Measurements from ENCODE around the gene ABCD3. TPM values are rescaled to one million over a fixed set of nuclear protein-coding genes. Genes with fewer than 3 reads are reported as not detected.
"Not testable (repeated sequence)": the region's sequence is repeated elsewhere in the genome, so short reads cannot be mapped to it uniquely, and the experiment has no call there.

Gene ABCD3
- total RNA-seq, 4 donors from 2014 or later: 37.9 to 90.2 (median 51.9) TPM

DNA sequence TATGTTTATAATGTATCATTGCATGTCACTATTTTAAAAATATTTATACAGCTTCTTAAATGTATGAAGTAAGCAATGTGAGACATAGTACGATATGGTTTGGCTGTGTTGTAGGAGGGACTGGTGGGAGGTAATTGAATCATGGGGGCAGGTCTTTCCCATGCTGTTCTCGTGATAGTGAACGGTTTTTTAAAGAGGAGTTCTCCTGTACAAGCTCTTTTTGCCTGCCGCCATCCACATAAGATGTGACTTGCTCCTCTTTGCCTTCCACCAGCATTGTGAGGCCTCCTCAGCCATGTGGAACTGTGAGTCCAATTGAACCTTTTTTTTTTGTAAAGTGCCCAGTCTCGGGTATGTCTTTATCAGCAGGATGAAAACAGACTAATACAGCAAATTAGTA lies 10.3 kb downstream of the ABCD3 start:
- Histone ChIP-seq H3K4me3 (no peak overlapping the region), H3K4me1 (peaks cover 0 to 26% (median 13%) of the 10 kb centered on the region in 4 donors), H3K27me3 (no peaks in the 10 kb centered on the region), H3K27ac (no peak overlapping the region), H3K36me3 (no peaks in the 10 kb centered on the region), H3K9me3 (no peaks in the 10 kb centered on the region)
- no peak for DNase-seq (ENCODE audit: low spot score in 2 of 2)
- TF ChIP-seq, protein P1, sequence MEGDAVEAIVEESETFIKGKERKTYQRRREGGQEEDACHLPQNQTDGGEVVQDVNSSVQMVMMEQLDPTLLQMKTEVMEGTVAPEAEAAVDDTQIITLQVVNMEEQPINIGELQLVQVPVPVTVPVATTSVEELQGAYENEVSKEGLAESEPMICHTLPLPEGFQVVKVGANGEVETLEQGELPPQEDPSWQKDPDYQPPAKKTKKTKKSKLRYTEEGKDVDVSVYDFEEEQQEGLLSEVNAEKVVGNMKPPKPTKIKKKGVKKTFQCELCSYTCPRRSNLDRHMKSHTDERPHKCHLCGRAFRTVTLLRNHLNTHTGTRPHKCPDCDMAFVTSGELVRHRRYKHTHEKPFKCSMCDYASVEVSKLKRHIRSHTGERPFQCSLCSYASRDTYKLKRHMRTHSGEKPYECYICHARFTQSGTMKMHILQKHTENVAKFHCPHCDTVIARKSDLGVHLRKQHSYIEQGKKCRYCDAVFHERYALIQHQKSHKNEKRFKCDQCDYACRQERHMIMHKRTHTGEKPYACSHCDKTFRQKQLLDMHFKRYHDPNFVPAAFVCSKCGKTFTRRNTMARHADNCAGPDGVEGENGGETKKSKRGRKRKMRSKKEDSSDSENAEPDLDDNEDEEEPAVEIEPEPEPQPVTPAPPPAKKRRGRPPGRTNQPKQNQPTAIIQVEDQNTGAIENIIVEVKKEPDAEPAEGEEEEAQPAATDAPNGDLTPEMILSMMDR (IDR thresholded peaks at IDR 0.05): no peak
- no peak for TF ChIP-seq EP300 (IDR thresholded peaks at IDR 0.05)
- TF ChIP-seq POLR2A (IDR thresholded peaks at IDR 0.05): no peak
- 85 to 86% methylated on average over 5 of the region's 5 CpGs for WGBS, 2 donors

DNA sequence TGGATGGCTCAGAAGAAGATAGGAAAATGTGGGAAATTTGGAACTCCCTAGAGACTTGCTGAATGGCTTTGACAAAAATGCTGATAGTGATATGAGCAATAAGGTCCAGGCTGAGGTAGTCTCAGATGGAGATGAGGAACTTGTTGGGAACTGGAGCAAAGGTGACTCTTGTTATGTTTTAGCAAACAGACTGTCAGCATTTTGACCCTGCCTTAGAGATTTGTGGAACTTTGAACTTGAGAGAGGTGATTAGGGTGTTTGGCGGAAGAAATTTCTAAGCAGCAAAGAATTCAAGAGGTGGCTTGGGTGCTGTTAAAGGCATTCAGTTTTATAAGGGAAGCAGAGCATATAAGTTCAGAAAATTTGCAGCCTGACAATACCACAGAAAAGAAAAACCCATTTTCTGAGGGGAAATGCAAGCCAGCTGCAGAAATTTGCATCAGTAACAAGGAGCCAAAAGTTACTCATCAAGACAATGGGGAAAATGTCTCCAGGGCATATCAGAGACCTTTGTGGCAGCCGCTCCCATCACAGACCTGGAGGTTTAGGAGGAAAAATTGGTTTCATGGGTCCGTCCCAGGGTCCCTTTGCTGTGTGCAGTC lies 10.8 kb downstream of the ABCD3 start:
- not testable (repeated sequence) for H3K9me3 ChIP-seq; H3K27ac ChIP-seq; H3K4me3 ChIP-seq; H3K36me3 ChIP-seq; DNase-seq (ENCODE audit: low spot score in 2 of 2); H3K27me3 ChIP-seq
- WGBS, 2 donors: 97 to 100% methylated on average over 3 of the region's 3 CpGs
- peaks cover 0 to 22% (median 12%) of the 10 kb centered on the region in 4 donors for H3K4me1 ChIP-seq

DNA sequence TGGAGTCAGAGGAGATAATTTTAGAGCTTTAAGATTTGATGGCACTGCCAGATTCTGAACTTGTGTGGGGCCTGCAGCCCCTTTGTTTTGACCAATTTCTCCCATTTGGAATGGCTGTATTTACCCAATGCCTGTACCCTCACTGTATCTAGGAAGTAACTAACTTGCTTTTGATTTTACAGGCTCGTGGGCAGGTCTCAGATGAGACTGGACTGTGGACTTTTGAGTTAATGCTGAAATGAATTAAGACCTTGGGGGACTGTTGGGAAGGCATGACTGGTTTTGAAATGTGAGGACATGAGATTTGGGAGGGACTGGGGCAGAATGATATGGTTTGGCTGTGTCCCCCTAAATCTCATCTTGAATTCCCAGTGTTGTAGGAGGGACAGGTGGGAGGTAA lies 11.9 kb downstream of the ABCD3 start:
- H3K27me3 ChIP-seq; H3K27ac ChIP-seq; H3K36me3 ChIP-seq; H3K4me3 ChIP-seq; H3K9me3 ChIP-seq; DNase-seq (ENCODE audit: low spot score in 2 of 2): not testable (repeated sequence)
- peaks cover 0 to 21% (median 7%) of the 10 kb centered on the region in 4 donors for H3K4me1 ChIP-seq
- WGBS, 2 donors: 83% methylated on average over 1 of the region's 1 CpG

DNA sequence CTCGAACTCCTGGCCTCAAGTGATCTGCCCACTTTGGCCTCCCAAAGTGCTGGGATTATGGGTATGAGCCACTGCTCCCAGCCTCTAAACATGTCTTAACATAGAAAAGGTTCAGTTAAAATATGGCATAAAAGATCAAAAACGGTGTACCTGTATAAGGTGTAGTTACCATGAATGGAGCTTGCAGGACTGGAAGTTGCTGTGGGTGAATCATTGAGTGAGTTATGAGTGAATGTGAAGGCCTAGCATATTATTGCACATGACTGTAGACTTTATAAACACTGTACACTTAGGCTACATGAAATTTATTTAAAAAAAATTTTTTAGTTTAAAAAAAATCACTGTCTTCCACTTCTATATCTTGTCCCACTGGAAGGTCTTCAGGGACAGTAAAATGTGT lies 15.7 kb downstream of the ABCD3 start:
- no peak for TF ChIP-seq EP300 (IDR thresholded peaks at IDR 0.05)
- TF ChIP-seq, protein P1 (IDR thresholded peaks at IDR 0.05): no peak
- TF ChIP-seq POLR2A (IDR thresholded peaks at IDR 0.05): no peak
- WGBS, 2 donors: 97 to 99% methylated on average over 2 of the region's 2 CpGs

DNA sequence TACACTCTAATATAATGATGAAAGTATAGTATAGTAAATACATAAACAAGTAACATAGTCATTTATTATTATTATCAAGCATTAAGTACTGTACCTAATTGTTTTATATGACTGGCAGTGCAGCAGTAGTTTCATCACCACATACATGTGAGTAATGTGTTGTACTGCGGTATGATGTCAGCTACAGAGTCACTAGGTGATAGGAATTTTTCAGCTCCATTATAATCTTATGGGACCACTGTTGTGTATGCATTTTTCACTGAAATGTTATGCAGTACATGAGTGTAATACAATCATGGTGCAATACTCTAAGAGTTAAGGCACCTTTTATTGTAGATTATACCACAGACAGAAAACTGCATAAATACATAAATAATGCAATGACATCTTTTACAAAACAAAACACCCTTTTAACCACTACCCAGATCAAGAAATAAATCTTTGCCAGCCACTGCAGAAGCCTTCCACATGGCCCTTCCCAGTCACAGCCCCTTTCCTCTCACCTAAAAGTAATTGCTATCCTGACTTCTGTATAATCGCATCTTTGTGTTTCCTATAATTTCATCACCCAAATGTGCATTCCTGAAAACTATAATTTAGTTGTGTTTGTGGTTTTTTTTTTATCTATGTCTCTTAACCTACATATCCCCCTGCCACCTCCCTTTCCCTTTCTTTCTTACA lies 16.3 kb downstream of the ABCD3 start:
- H3K4me1 ChIP-seq: peaks cover 0 to 20% (median 0%) of the 10 kb centered on the region in 4 donors
- H3K27me3 ChIP-seq: no peaks in the 10 kb centered on the region
- 89 to 93% methylated on average over 2 of the region's 2 CpGs for WGBS, 2 donors
- H3K27ac ChIP-seq: no peak overlapping the region
- TF ChIP-seq, protein P1 (IDR thresholded peaks at IDR 0.05): no peak
- no peak for TF ChIP-seq EP300 (IDR thresholded peaks at IDR 0.05)
- no peak for TF ChIP-seq POLR2A (IDR thresholded peaks at IDR 0.05)
- no peaks in the 10 kb centered on the region for H3K36me3 ChIP-seq
- peaks cover 0 to 11% (median 0%) of the 10 kb centered on the region in 4 donors for H3K9me3 ChIP-seq
- no peak overlapping the region for H3K4me3 ChIP-seq
- no peak for DNase-seq (ENCODE audit: low spot score in 2 of 2)

More for the DNA sequence above, 15.7 kb downstream of the ABCD3 start:
- H3K9me3 ChIP-seq: peaks cover 0 to 11% (median 0%) of the 10 kb centered on the region in 4 donors
- H3K4me3 ChIP-seq: no peak overlapping the region
- no peaks in the 10 kb centered on the region for H3K27me3 ChIP-seq
- H3K4me1 ChIP-seq: peaks cover 0 to 17% (median 0%) of the 10 kb centered on the region in 4 donors
- H3K36me3 ChIP-seq: no peaks in the 10 kb centered on the region
- no peak for DNase-seq (ENCODE audit: low spot score in 2 of 2)
- no peak overlapping the region for H3K27ac ChIP-seq

DNA sequence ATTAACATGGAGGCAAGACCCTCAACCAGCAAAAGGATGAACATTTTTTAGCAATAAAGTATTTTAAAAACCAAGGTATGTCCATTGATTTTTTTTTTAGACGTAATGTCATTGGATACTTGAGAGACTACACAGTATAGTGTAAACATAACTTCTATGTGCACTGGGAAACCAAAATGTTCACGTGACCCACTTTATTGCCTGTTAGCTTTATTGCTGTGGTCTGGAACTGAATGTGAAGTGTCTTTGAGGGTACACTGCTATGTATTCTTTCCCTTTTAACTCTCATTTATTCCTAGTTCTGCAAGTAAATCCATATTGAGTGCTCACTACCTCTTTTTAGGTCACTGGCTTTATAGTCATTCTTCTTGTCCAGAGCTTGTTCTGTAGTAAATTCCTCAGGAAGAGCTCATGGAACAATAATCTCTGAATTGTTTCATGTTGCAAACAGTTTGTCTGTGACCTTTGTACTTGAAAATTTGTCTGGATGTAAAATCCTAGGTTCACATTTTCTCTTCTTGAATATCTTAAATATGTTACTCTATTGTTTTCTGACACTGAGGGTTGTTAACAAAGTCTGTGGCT lies 20.6 kb downstream of the ABCD3 start:
- WGBS, 2 donors: 87 to 88% methylated on average over 2 of the region's 2 CpGs

More for the DNA sequence above, 20.6 kb downstream of the ABCD3 start:
- no peak overlapping the region for H3K27ac ChIP-seq
- no peak for TF ChIP-seq EP300 (IDR thresholded peaks at IDR 0.05)
- TF ChIP-seq POLR2A (IDR thresholded peaks at IDR 0.05): no peak
- TF ChIP-seq, protein P1 (IDR thresholded peaks at IDR 0.05): no peak
- H3K4me3 ChIP-seq: no peak overlapping the region
- H3K27me3 ChIP-seq: no peaks in the 10 kb centered on the region
- no peaks in the 10 kb centered on the region for H3K36me3 ChIP-seq
- peaks cover 0 to 31% (median 0%) of the 10 kb centered on the region in 4 donors for H3K4me1 ChIP-seq
- DNase-seq (ENCODE audit: low spot score in 2 of 2): no peak
- H3K9me3 ChIP-seq: peaks cover 0 to 26% (median 3%) of the 10 kb centered on the region in 4 donors

Data from tibial nerve (tissue), 4 donors.